ENCODE measurements around the gene HAPLN2. TPM values are rescaled to one million over a fixed set of nuclear protein-coding genes. Genes with fewer than 3 reads are reported as not detected.
"Not testable (repeated sequence)": the region's sequence is repeated elsewhere in the genome, so short reads cannot be mapped to it uniquely, and the experiment has no call there.

HAPLN2 gene
- polyA plus RNA-seq, 1 donor: 0.43 TPM

DNA sequence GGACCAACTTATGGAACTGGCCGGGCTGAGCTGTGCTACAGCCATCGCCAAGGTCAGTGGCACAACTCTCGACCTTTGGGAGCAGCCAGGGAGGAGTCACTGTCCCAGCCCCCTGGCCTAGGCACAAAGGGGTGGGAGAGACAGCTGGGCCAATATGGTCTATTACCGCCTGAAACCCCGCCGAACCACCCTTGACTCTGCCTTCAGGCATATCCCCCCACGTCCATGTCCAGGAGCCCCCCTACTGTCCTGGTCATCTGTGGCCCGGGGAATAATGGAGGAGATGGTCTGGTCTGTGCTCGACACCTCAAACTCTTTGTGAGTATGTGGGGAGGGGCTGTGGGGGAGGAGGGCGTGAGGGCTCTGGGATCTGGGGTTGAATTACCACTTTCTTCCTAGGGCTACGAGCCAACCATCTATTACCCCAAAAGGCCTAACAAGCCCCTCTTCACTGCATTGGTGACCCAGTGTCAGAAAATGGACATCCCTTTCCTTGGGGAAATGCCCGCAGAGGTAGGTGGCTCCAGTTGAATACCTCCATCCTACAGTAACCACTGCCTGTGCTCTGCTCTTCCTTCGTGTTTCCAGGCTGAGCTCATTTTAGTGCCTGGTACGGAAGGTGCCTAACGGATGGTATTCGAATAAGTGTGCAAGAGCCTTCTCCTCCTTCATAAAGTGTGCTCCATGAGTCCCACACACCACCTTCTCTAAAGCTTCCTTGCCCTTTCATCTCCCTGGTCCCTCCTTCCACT lies 26.9 kb upstream of the HAPLN2 start:
- no peak for DNase-seq

DNA sequence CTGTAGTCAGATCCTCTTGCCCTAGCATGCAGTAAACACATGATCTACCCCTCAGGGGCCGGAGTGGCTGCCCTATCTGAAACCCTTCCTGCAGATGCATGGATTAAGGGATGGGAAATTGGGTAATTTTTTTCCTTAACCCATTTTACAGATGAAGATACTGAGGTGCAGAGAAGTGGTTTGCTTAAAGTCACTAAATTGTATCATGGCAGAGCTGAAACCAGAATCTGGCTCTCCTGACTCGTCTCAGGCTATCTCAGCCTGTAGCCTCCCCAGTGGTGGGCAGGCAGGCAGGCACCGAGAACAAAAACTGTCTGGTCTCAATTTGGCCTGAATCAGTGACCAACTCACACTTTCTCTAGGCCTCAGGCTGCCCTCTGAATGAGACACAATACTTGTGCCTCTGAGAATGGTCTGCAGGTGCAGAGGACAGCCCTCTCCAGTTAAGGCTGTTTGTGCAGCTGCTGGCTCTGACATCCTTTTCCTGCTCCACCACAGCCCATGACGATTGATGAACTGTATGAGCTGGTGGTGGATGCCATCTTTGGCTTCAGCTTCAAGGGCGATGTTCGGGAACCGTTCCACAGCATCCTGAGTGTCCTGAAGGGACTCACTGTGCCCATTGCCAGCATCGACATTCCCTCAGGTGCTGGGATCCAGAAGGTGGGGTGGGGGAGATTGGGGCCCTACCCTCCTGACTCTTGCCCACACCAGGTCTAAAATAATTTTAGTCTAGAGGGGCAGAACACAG lies 26.1 kb upstream of the HAPLN2 start:
- no peak for DNase-seq

DNA sequence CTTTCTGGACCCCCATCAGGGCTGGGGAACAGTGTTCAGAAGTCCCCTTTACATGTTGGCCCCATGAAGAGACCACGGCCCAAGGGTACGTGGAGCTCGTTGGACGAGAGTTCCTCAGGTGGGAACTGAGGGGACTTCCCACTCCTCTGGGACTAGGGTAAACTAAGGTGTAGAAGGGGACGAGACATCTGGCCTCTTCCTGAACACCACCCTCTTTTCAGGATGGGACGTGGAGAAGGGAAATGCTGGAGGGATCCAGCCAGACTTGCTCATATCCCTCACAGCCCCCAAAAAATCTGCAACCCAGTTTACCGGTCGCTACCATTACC lies 25.6 kb upstream of the HAPLN2 start:
- DNase-seq: no peak

DNA sequence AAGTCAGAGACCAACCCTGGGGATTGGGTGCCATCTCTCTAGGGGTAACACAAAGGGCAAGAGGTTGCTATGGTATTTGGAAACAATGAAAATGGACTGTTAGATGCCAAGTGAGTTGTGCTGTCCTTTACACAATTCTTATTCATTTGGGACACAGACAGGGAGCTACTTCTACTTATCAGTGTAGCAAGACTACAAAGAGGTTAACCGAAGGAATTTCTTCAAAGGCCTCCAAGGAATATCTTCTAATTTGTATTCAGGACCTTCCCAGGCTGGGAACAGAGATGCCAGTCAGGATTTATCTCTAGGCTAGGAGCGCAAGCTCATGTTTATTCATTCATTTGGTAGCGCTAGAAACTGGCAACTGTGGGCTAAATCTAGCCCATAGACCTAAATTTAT lies 25.0 kb upstream of the HAPLN2 start:
- DNase-seq: no peak

DNA sequence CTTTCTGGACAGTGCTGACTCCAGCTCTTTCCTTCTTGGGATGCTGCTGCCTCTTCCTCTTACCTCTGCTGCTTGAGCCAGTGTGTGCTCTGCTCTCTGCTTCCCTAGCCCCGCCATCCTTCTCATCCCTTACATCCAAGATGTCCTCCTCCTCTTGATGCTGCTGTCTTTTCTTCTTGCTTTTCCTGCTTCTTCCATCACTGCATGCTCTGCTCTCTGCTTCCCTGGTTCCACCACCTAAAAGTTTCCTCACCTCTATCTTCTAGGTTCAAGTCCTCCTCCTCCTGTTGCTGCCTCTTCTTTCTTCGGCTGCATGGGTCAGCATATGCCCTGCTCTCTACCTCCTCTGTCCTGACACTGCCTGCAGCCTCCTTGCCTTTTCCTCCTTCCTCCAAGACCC lies 24.2 kb upstream of the HAPLN2 start:
- DNase-seq: no peak

DNA sequence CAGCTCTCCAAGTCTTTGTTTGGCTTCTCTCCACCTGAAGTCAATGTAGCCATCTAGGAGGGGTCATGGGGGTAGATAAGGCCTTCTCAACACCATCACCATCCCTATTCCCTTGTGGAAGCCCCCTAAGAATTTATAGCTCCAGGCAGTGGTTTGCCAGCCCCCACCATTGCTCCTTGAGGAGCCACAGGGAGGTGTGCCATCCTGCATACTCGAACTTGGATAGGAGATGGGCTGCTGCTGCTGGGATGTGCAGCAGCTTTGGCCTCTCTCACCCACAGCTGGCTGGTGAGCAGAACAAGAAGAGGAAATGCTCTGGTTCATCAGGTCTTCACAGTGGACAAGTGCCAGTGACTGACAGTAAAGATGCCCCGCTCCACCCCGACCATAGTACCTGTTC lies 22.8 kb upstream of the HAPLN2 start:
- no peak for DNase-seq

DNA sequence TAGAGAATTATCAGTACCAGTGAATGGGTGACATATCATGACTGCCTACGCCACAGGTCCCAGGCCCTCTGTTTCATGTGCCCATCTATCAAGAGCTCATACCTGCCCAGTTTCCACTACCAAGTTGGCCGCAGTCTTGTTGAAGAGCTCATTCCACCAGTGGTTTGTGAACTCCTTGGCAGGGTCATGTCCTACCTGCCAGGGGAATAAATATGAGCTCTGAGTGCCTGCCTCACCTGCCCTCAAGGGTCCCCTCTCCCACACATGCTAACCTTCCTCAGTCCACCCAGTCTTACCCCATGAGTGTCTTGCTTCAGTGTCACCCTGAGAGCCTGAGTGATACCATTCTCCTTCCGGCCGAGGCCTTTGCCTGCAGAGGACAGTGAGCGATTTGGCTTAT lies 21.1 kb upstream of the HAPLN2 start:
- DNase-seq: no peak

DNA sequence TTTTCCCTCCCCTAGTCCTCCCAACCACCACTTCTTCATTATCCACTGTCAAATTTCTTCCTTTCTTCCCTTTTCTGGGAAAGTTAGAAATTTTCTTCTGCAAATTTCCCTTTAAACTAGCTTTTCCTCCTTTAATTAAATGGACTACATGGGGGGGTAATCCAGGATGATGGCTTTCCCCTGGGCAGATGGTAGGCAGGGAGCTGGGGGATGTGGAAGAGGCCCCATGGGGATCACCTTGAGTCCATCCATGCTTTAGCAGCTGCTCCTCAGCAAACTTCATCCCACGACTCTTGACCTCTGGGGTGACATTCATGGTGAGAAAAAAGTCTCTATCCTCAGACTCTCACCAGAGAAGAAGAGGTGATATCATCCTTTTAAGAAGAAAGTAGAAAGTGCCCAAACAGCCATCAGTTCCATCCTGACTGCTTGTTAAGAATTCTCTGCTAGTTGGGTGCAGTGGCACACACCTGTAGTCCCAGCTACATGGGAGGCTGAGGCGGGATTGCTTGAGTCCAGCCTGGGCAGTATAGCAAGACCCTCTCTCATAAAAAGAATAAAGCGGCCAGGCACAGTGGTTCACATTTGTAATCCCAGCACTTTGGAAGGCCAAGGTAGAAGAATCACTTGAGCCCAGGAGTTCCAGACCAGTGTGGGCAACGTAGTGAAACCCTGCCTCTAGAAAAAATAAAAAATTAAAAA lies 20.3 kb upstream of the HAPLN2 start:
- no peak for DNase-seq

DNA sequence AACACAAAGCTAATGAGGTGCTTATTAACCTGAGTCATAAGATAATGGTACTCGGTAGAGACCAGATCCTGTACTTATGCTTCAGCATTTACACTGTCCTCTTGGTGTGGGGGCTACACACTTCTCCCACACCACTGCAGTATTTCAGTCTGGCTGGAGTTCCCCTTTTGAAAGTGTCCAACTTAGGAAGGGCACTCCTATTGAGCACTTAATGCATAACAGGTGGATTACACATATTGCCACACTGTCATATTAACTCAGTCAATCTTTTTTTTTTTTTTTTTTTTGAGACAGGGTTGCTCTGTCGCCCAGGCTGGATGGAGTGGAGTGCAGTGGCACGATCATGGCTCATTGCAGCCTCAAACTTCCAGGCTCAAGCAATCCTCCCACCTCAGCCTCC lies 19.4 kb upstream of the HAPLN2 start:
- no peak for DNase-seq

DNA sequence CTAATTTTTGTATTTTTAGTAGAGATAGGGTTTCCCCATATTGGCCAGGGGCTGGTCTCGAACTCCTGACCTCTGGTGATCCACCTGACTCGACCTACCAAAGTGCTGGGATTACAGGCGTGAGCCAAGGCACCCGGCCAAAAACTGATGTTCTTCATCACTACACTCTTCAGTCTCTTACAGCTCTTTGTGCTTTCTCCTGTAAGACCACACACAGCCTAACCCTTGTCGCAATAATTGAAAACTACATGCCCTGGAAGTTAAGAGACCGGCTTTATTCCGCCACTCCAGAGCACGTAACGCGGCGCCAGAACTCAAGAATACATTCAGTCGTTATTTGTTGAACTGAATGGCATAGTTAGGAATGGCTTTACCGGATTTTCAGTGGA lies 18.5 kb upstream of the HAPLN2 start:
- DNase-seq: no peak

DNA sequence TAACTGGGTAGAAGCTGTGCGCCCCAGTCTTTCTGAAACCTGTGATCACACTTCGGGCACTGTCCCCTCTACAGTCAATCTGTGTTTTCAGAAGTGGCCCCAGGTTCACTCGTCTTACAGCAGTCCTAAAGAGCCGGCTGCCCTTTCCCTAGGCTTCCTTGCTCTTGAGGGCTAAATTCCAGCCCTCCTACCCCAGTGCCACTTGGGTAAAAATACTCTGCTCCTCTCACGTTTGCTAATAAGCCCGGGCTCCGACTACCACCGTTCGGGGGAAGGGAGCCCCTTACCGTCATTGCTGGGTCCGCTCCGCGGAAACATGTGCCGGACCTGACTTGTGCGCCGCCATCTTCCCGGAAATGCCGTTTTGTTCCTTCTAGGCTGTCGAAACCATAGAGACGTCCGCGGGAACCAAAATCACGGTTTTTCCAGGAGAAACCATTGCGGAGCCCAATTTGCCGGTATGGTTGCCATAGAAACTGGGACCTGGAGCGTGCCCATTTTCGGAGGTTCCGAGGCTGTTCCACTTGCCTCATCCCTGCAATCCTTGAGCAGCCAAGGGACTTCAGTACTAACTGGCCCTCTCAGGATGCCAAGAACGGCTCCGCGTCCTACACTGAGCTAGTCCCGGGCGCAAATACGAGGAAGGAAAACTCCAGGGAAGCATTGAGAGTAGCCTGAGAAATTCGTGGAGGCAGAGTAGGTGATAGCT lies 17.9 kb upstream of the HAPLN2 start, which contains the start of gene GPATCH4:
TSS of gene GPATCH4 (minus strand) at position 358 of the 709 bp plus-strand sequence.
- DNase-seq: peak; percentile 86

DNA sequence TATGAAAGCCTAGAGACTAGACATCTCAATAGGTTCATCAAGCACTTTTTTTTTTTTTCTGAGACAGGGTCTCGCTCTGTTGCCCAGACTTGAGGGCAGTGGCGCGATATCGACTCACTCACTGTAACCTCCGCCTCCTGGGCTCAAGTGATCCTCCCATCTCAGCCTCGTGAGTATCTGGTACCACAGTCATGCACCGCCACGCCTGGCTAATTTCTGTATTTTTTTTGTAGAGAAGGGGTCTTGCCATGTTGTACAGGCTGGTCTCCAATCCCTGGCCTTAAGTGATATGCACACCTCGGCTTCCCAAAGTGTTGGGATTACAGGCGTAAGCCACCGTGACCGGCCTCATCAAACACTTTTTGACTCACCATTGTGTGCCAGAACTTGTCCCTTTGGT lies 17.3 kb upstream of the HAPLN2 start:
- no peak for DNase-seq

DNA sequence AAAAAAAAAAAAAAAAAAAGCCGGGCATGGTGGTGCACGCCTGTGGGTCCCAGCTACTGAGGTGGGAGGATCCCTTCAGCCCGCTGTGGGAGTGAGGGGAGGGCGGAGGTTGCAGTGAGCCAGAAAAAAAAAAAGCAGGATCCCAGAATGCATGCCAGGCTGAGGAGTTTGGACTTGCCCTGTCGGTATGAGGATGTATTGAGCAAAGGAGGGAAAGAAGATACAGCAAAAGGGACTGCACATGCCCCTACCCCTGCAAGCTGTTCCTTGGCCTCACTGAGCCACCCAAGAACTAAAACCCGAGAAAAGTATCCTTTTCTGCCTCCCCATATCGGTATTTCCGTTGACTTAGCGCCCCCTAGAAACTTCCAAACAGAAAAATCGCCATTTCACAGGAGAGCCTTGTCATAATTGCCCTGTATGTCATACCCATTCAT lies 16.6 kb upstream of the HAPLN2 start:
- no peak for DNase-seq

DNA sequence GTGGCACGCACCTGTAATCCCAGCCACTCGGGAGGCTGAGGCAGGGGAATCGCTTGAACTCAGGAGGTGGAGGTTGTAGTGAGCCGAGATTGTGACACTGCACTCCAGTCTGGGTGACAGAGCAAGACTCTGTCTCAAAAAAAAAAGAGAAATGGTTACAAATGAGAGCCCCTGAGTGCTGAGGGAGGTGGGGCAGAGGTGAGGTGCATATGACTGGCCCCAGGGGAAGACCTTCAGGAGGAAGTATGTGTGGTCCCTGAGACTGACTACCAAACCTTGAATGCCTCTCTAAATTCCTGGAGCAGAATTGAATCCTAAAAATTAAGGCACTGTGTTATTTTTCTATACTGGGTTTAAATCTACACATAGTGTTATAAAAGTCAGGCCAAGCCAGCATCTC lies 11.9 kb upstream of the HAPLN2 start:
- not testable (repeated sequence) for DNase-seq

DNA sequence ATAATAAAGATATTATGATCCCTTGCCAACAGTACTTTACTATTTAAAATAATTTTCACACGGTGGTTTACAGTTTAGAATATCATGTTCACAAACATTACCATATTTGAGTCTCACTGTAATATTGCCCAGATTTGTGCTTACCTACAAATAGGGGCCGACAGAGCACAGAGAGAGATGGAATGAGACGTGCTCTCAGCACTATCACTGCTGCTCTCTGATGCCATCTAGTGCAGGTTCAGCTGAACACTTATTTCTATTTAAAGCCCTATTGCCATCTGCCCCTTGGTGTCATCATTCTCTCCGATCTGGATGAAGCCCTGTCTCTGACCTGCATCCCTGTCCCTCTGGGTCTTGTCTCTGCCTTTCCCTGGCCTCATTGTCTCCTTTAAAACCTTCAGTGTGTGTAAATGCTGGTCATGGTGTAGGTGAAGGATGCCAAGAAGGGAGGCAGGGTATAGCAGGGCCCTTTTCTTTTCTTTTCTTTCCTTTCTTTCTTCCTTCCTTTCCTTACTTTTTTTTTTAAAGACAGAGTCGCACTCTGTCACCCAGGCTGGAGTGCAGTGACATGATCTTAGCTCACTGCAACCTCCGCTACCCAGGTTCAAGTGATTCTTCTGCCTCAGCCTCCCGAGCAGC lies 11.1 kb upstream of the HAPLN2 start:
- no peak for DNase-seq

DNA sequence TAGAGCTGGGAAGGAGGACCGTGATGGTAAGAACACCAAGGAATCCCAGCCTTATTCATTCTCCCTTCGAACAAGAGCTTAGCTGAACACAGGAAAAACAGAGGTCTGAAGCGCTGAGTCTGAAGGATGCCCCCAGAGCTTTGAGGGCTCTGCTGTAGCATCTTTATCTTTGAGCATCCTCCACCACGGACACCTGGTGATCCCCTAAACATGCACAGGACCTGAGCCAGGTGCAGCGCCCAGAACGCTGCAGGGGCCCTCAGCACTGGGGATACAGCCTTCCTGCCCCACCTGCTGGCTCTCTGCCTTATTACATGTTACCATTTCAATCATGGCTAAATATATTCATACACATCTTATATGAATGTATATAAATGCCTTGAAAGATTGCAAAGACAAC lies 10.2 kb upstream of the HAPLN2 start:
- DNase-seq: no peak

DNA sequence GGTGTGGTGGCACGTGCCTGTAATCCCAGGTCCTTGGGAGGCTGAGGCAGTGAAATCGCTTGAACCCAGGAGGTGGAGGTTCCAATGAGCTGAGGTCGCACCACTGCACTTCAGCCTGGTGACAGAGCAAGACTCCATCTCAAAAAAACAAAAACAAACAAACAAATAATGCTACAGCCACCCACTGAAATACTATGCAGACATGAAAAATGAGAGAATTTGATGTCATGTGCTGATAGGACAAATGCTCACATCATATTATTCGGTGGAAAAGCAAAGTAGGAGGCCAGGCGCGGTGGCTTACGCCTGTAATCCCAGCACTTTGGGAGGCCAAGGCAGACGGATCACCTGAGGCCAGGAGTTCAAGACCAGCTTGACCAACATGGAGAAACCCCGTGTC lies 9.1 kb upstream of the HAPLN2 start:
- not testable (repeated sequence) for DNase-seq

DNA sequence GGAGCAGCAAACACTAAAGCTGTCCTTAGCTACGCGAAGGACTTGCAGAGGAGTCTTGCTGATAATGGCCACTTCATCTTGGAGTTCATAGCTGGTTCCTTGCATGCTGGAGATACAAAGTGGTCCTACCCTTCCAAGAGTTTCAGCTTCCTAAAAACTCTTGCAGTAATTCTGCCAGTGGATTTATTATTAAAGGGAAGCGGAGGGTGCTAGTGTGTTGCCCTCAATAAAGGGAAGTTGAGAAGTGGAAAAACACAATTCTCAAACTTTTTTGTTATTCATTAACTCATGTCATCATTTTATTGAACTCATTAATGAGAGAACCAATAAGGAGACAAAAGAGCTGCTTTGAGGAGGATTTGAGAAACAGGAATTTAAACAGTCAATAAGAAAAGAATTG lies 6.5 kb upstream of the HAPLN2 start:
- DNase-seq: no peak

DNA sequence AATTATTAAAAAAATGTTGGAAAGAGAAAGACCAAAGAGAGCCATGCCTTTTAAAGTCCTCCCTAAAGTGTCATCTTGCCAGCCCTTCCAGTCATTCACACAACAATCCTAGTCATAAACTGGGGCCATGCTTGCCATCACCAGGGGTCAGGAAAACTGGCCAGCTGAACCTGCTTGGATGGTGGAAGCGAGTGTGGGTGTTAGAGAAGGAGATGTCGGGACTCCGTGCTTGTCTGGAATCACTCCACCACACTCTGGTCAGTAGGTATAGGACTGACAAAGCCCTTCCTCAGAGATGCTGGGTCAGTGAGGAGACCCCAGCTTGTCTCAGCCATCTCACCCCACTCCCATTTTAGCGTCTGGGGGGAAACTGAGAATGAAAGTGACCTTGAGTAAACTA lies 3.3 kb upstream of the HAPLN2 start:
- DNase-seq: no peak

DNA sequence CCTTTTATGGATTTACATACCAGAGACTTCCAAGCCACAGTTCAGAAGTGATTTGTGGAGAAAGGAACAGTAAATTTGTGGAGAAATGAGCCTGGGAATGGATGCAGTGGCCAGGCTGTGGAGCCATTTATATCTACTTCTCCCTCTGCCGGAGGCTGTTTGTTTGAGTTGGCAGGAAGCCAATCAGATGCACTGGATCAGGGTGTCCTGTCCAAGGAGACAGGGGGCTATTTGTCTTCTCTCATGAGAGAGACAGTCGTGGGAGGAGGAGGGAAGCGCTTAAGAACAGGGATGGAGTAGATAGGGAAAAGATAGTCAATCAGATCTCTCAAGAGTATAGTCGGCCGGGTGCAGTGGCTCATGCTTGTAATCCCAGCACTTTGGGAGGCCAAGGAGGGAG lies 2.8 kb upstream of the HAPLN2 start:
- no peak for DNase-seq

DNA sequence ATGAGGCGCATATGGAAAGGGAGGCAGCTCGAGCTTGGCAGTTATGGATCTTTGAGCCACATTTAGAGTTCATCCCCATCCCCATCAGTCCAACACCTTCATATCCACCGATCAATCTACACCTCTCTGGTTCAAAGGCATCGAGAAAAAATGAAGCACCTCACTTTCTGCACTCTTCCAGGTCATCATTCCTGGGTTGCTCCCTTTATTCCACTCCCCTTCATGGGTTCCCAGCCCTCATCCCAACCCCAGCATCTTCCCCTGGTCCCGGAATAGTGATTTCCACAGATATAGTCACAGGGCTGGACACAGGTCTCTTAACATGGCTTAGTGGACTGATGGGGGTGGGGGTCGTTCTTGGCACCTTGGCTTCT lies 354 bp downstream of the HAPLN2 start:
- no peak for DNase-seq

DNA sequence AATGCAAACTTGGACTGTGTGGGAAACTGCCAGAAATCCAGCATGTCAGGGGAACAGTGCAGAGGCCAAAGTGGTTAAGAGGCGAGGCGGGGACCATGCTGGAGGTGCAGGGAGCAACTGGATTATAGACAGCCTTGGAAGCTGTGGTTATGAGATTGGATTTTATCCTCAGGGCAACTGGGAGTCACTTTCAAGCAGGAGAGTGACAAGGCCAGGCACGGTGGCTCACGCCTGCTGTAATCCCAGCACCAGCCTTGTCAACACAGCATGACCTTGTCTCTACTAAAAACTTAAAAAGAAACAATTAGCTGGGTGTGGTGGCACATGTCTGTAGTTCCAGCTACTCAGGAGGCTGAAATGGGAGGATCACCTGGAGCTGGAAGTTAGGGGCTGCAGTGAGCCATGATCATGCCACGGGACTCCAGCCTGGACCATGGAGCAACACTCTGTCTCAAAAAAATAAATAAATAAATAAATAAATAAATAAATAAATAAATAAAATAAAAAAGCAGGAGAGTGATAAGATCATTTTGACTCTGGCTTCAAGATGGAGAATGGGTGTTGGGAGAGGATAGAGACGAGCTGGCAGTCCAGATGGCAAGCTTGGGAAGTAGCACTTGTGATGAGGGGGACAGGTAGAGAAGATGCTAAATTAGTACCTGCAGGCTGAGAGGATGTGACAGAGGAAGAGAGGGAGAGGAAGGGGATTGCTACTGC lies 3.5 kb downstream of the HAPLN2 start:
- no peak for DNase-seq
